ENCODE data around the gene ATP9B. TPM values are rescaled to one million over a fixed set of nuclear protein-coding genes. Genes with fewer than 3 reads are reported as not detected.

Gene ATP9B
- total RNA-seq, 1 donor from 2014 or later, result 33.2 TPM

GRCh38 chr18:79252904-79253633 lies 183.9 kb downstream of the ATP9B start:
- H3K27ac ChIP-seq, result no peak overlapping the region
- H3K36me3 ChIP-seq, result no peaks in the 10 kb centered on the region
- DNase-seq (ENCODE audit: low spot score), result no peak
- H3K4me3 Mint-ChIP-seq, result no peak overlapping the region
- peaks cover 2% of the 10 kb centered on the region for H3K27me3 Mint-ChIP-seq (ENCODE audit: insufficient read depth, low read depth)
- H3K4me1 ChIP-seq, result peaks cover 14% of the 10 kb centered on the region
- H3K27me3 ChIP-seq, result no peaks in the 10 kb centered on the region
- no peak overlapping the region for H2AFZ ChIP-seq (replicated peaks)
- no peak overlapping the region for H3K4me2 ChIP-seq
- no peaks in the 10 kb centered on the region for H3K9me3 ChIP-seq (ENCODE audit: low read depth)
- H3K9me3 Mint-ChIP-seq, result no peaks in the 10 kb centered on the region
- peaks cover 20% of the 10 kb centered on the region for H4K20me1 ChIP-seq (ENCODE audit: low read depth)
- H3K79me2 ChIP-seq (ENCODE audit: low read depth), result no peaks in the 10 kb centered on the region
- TF ChIP-seq EZH2 (IDR thresholded peaks at IDR 0.05), result no peak
- H3K36me3 Mint-ChIP-seq, result no peaks in the 10 kb centered on the region
- peaks cover 22% of the 10 kb centered on the region for H3K4me1 Mint-ChIP-seq
- H3F3A ChIP-seq (ENCODE audit: low read depth), result peaks cover 12% of the 10 kb centered on the region
- H3K9ac ChIP-seq, result no peak overlapping the region
- H3K4me3 ChIP-seq, result no peak overlapping the region
- H3K27ac Mint-ChIP-seq, result no peak overlapping the region

GRCh38 chr18:79257480-79257879 lies 188.3 kb downstream of the ATP9B start:
- peaks cover 8% of the 10 kb centered on the region for H3K4me1 Mint-ChIP-seq
- no peak overlapping the region for H3K4me3 Mint-ChIP-seq

GRCh38 chr18:79258447-79258846 lies 189.3 kb downstream of the ATP9B start:
- H3K4me1 ChIP-seq, result no peaks in the 10 kb centered on the region
- H3K4me1 Mint-ChIP-seq, result peaks cover 8% of the 10 kb centered on the region
- TF ChIP-seq EZH2 (IDR thresholded peaks at IDR 0.05) (no peak), CTCF (IDR thresholded peaks at IDR 0.05) (no peak), EZH2phosphoT487 (IDR thresholded peaks at IDR 0.05) (no peak)

More at GRCh38 chr18:79257480-79257879, 188.3 kb downstream of the ATP9B start:
- no peaks in the 10 kb centered on the region for H3K27me3 ChIP-seq
- H3F3A ChIP-seq (ENCODE audit: low read depth), result no peaks in the 10 kb centered on the region
- H2AFZ ChIP-seq (replicated peaks), result no peak overlapping the region
- TF ChIP-seq CTCF (IDR thresholded peaks at IDR 0.05), result no peak
- no peak for TF ChIP-seq EZH2 (IDR thresholded peaks at IDR 0.05)
- TF ChIP-seq EZH2phosphoT487 (IDR thresholded peaks at IDR 0.05), result no peak
- peaks cover 4% of the 10 kb centered on the region for H4K20me1 ChIP-seq (ENCODE audit: low read depth)
- no peak for DNase-seq (ENCODE audit: low spot score)
- H3K27ac Mint-ChIP-seq, result no peak overlapping the region
- no peak overlapping the region for H3K9ac ChIP-seq
- H3K79me2 ChIP-seq (ENCODE audit: low read depth), result no peaks in the 10 kb centered on the region
- H3K4me3 ChIP-seq, result no peak overlapping the region
- no peak overlapping the region for H3K27ac ChIP-seq
- no peaks in the 10 kb centered on the region for H3K36me3 ChIP-seq
- no peaks in the 10 kb centered on the region for H3K9me3 Mint-ChIP-seq
- H3K9me3 ChIP-seq (ENCODE audit: low read depth), result no peaks in the 10 kb centered on the region
- no peak overlapping the region for H3K4me2 ChIP-seq
- peaks cover 2% of the 10 kb centered on the region for H3K27me3 Mint-ChIP-seq (ENCODE audit: insufficient read depth, low read depth)
- H3K4me1 ChIP-seq, result no peaks in the 10 kb centered on the region
- peaks cover 6% of the 10 kb centered on the region for H3K36me3 Mint-ChIP-seq

GRCh38 chr18:79259218-79259617 lies 190.0 kb downstream of the ATP9B start:
- Histone ChIP-seq H3F3A (ENCODE audit: low read depth) (no peaks in the 10 kb centered on the region), H3K9me3 (ENCODE audit: low read depth) (no peaks in the 10 kb centered on the region), H3K4me3 (no peak overlapping the region), H3K79me2 (ENCODE audit: low read depth) (no peaks in the 10 kb centered on the region), H3K4me1 (no peaks in the 10 kb centered on the region), H3K4me2 (no peak overlapping the region), H3K27ac (no peak overlapping the region), H3K36me3 (no peaks in the 10 kb centered on the region), H3K9ac (no peak overlapping the region), H2AFZ (replicated peaks) (no peak overlapping the region), H3K27me3 (no peaks in the 10 kb centered on the region), H4K20me1 (ENCODE audit: low read depth) (peaks cover 3% of the 10 kb centered on the region)
- Mint-ChIP-seq H3K9me3 (no peaks in the 10 kb centered on the region), H3K27ac (peak overlapping the region; percentile 75), H3K36me3 (peaks cover 8% of the 10 kb centered on the region), H3K4me3 (no peak overlapping the region), H3K4me1 (peaks cover 8% of the 10 kb centered on the region), H3K27me3 (ENCODE audit: insufficient read depth, low read depth) (peaks cover 2% of the 10 kb centered on the region)
- no peak for TF ChIP-seq CTCF (IDR thresholded peaks at IDR 0.05)
- TF ChIP-seq EZH2phosphoT487 (IDR thresholded peaks at IDR 0.05), result no peak
- no peak for TF ChIP-seq EZH2 (IDR thresholded peaks at IDR 0.05)
- DNase-seq (ENCODE audit: low spot score), result no peak

More at GRCh38 chr18:79258447-79258846, 189.3 kb downstream of the ATP9B start:
- Histone ChIP-seq H3K9ac (no peak overlapping the region), H3K36me3 (no peaks in the 10 kb centered on the region), H3K27ac (no peak overlapping the region), H3K27me3 (no peaks in the 10 kb centered on the region), H3K79me2 (ENCODE audit: low read depth) (no peaks in the 10 kb centered on the region), H4K20me1 (ENCODE audit: low read depth) (peaks cover 3% of the 10 kb centered on the region), H2AFZ (replicated peaks) (no peak overlapping the region), H3F3A (ENCODE audit: low read depth) (no peaks in the 10 kb centered on the region), H3K4me3 (no peak overlapping the region), H3K4me2 (no peak overlapping the region), H3K9me3 (ENCODE audit: low read depth) (no peaks in the 10 kb centered on the region)
- Mint-ChIP-seq H3K27ac (no peak overlapping the region), H3K27me3 (ENCODE audit: insufficient read depth, low read depth) (peaks cover 2% of the 10 kb centered on the region), H3K36me3 (peaks cover 6% of the 10 kb centered on the region), H3K4me3 (no peak overlapping the region), H3K9me3 (no peaks in the 10 kb centered on the region)
- no peak for DNase-seq (ENCODE audit: low spot score)
